Testis (tissue), 2 donors: ENCODE data around the gene GTSE1.

Experiments
- CTCF ChIP-seq, 3 experiments: fragments of 450-650 bp in 2 of 3; fragments of 200-600 bp in 1 of 3; sonication (generic) in 1 of 3; IDR thresholded peaks; one replicate each; pipeline ENCODE4 v1.5.1; 2016 to 2019; ENCODE audit warnings: antibody characterized with exemption in 3 of 3, mild to moderate bottlenecking in 2 of 3, moderate library complexity in 1 of 3
- POLR2A ChIP-seq: fragments of 450-650 bp; IDR thresholded peaks from one replicate; pipeline ENCODE4 v1.6.1; 2017; ENCODE audit warnings: antibody characterized with exemption, mild to moderate bottlenecking, moderate library complexity

- TF ChIP-seq CTCF (IDR thresholded peaks at IDR 0.05) (no peak), POLR2A (no peak)
Observed at GRCh38 chr22:46359362-46359761, 62.7 kb downstream of the GTSE1 start.
